GM12878 (cell line): Measurements from ENCODE around the gene MYO10. TPM values are rescaled to one million over a fixed set of nuclear protein-coding genes. Genes with fewer than 3 reads are reported as not detected.
"Not testable (repeated sequence)": the region's sequence is repeated elsewhere in the genome, so short reads cannot be mapped to it uniquely, and the experiment has no call there.

Source experiments
- ATAC-seq: fragments of 200-7000 bp; cut with Tn5 transposase; 3 replicates; pipeline ENCODE4 v1.9.1; 2020; ENCODE audit warnings: mild to moderate bottlenecking, moderate library complexity
- BruUV-seq: library from RNA; stranded (reverse); fragments of 400-500 nt; replicated peaks from 2 replicates; lab custom pipeline; 2021; lab: Mats Ljungman, UMichigan
- CTCF ChIA-PET: fragments of 300-600 bp; sonication (Branson Sonifier 250); formaldehyde crosslinking; extraction: SDS; loops from one replicate; lab custom pipeline; 2021; ENCODE audit warnings: inconsistent platforms; lab: Yijun Ruan, JAX
- POLR2A ChIA-PET: fragments of 350-600 bp; formaldehyde crosslinking; extraction: SDS; loops from one replicate; lab custom pipeline; 2021; ENCODE audit warnings: inconsistent platforms; lab: Charles Lee
- RAD21 ChIA-PET: fragments of 300-600 bp; sonication (Branson Sonifier 250); formaldehyde crosslinking; loops from one replicate; lab custom pipeline; 2023; ENCODE audit warnings: antibody characterized with exemption; ENCODE audit not compliant: unreplicated experiment; lab: Charles Lee
- SMC1A ChIA-PET: fragments of 300-600 bp; sonication (Branson Sonifier 250); formaldehyde crosslinking; loops from one replicate; lab custom pipeline; 2023; ENCODE audit not compliant: unreplicated experiment, uncharacterized antibody; lab: Charles Lee
- DNase-seq: peaks from one replicate; pipeline ENCODE4 v3.0.0-alpha.2; 2011; ENCODE audit warnings: low read depth, low spot score
- FAIRE-seq: peaks from 3 replicates; lab custom pipeline; 2011; peaks lifted over from hg19 to GRCh38; lab: Jason Lieb, UNC
- H2AFZ ChIP-seq: 2 replicates; pipeline ENCODE4 v1.6.0; 2011; ENCODE audit warnings: low read depth, low read length, control low read depth; ENCODE audit not compliant: control insufficient read depth
- H3K27ac ChIP-seq: 2 replicates; pipeline ENCODE4 v1.5.1; 2011; ENCODE audit warnings: control low read depth; ENCODE audit not compliant: control insufficient read depth, insufficient read depth
- H3K27me3 ChIP-seq, 2 experiments: replicated peaks in 1 of 2; 2 replicates each; pipeline versions ENCODE4 v1.6.0 to v1.6.1; 2011; ENCODE audit warnings: low read length in 1 of 2; ENCODE audit not compliant: control insufficient read depth in 2 of 2, insufficient read depth in 2 of 2
- H3K36me3 ChIP-seq, 2 experiments: 2 replicates each; pipeline ENCODE4 v1.5.1; 2011; ENCODE audit warnings: low read length in 1 of 2; ENCODE audit not compliant: control insufficient read depth in 2 of 2, insufficient read depth in 2 of 2
- H3K4me1 ChIP-seq: 2 replicates; pipeline ENCODE4 v1.6.1; 2011; ENCODE audit warnings: mild to moderate bottlenecking, low read length, moderate library complexity, mixed read lengths; ENCODE audit not compliant: control insufficient read depth, insufficient read depth
- H3K4me2 ChIP-seq: 2 replicates; pipeline ENCODE4 v1.6.0; 2011; ENCODE audit warnings: control low read depth; ENCODE audit not compliant: control insufficient read depth, insufficient read depth
- H3K4me3 ChIP-seq: fragments of 200-600 bp; sonication (generic); 2 replicates; pipeline ENCODE4 v1.5.1; 2016
- H3K79me2 ChIP-seq: 2 replicates; pipeline ENCODE4 v1.6.0; 2011; ENCODE audit warnings: low read length; ENCODE audit not compliant: control insufficient read depth, insufficient read depth
- H3K9ac ChIP-seq: 2 replicates; pipeline ENCODE4 v1.8.0; 2011; ENCODE audit warnings: low read length, control low read depth, mixed read lengths; ENCODE audit not compliant: control insufficient read depth, insufficient read depth
- H3K9me3 ChIP-seq: replicated peaks from 3 replicates; pipeline ENCODE4 v1.5.1; 2011; ENCODE audit warnings: mild to moderate bottlenecking, low read length; ENCODE audit not compliant: control insufficient read depth, insufficient read depth
- H4K20me1 ChIP-seq: 2 replicates; pipeline ENCODE4 v1.6.0; 2011; ENCODE audit not compliant: control insufficient read depth, insufficient read depth
- CHD1 ChIP-seq: IDR thresholded peaks from 2 replicates; pipeline ENCODE4 v1.6.1; 2012; ENCODE audit warnings: low read depth, low read length, improper control_type of control experiment
- EZH2 ChIP-seq: IDR thresholded peaks from 2 replicates; pipeline ENCODE4 v1.6.1; 2012; ENCODE audit warnings: low read depth, mild to moderate bottlenecking, control low read depth, inconsistent platforms, low read length, borderline replicate concordance; ENCODE audit not compliant: control insufficient read depth
- FOXM1 ChIP-seq: IDR thresholded peaks from 2 replicates; pipeline ENCODE4 v1.6.1; 2012; ENCODE audit warnings: low read depth, mild to moderate bottlenecking, inconsistent platforms, low read length, moderate library complexity
- IKZF2 ChIP-seq, 2 experiments: fragments of 450-650 bp; IDR thresholded peaks; 2 replicates each; pipeline ENCODE4 v1.6.1; 2017; ENCODE audit warnings: mild to moderate bottlenecking in 2 of 2, moderate library complexity in 2 of 2
- IRF4 ChIP-seq: IDR thresholded peaks from 2 replicates; pipeline ENCODE4 v1.6.1; 2011; ENCODE audit warnings: low read depth, low read length
- MTA3 ChIP-seq: IDR thresholded peaks from 2 replicates; pipeline ENCODE4 v1.6.1; 2012; ENCODE audit warnings: low read length, inconsistent platforms, borderline replicate concordance
- POLR2AphosphoS2 ChIP-seq: IDR thresholded peaks from 2 replicates; pipeline ENCODE4 v1.6.1; 2011; ENCODE audit warnings: low read depth, mild to moderate bottlenecking, low read length, improper control_type of control experiment, moderate library complexity
- RBBP5 ChIP-seq: fragments of 200-600 bp; sonication (generic); conservative IDR thresholded peaks from 2 replicates; pipeline ENCODE4 v1.6.1; 2016
- SMC3 ChIP-seq: IDR thresholded peaks from 2 replicates; pipeline ENCODE4 v1.6.1; 2011; ENCODE audit warnings: low read length, improper control_type of control experiment, borderline replicate concordance
- YBX1 ChIP-seq: fragments of 450-650 bp; IDR thresholded peaks from 2 replicates; pipeline ENCODE4 v1.6.1; 2016; ENCODE audit warnings: antibody characterized with exemption
- ZSCAN29 ChIP-seq: fragments of 450-650 bp; IDR thresholded peaks from 2 replicates; pipeline ENCODE4 v1.6.1; 2017; ENCODE audit warnings: mild to moderate bottlenecking, moderate library complexity
- WGBS: methylation state at CpG from one replicate; pipeline ENCODE4 v1.1.6; 2016; ENCODE audit warnings: low lambda C conversion rate; ENCODE audit not compliant: insufficient replicate concordance, insufficient coverage; ENCODE audit errors: missing lambda C conversion rate; 5-methylcytosine and 5-hydroxymethylcytosine counted together
- in situ Hi-C: fragments of 300-500 bp; cut with MboI; formaldehyde crosslinking; loops from 9 replicates; pipeline ENCODE4 v1.14.3; 2018; ENCODE audit warnings: mixed read lengths
- intact Hi-C: fragments of 100-400 bp; cut with micrococcal nuclease; formaldehyde crosslinking; loops from one replicate; pipeline ENCODE4 v1.14.2; 2022; ENCODE audit not compliant: unreplicated experiment
- polyA plus RNA-seq, 11 experiments: library from polyadenylated mRNA; depleted of rRNA in 4 of 11; unstranded in 6 of 11; stranded (reverse) in 5 of 11; fragments of >200 nt; fragmentation: Nextera tagmentation in 4 of 11; fragmentation: Illumina TruSeq in 1 of 11; extraction: Ambion mirVana in 4 of 11; extraction: Trizol in 1 of 11; gene quantifications; 1 replicate in 1 of 11; 2 replicates in 10 of 11; pipeline versions ENCODE4 v1.2.1 to v1.2.3, GENCODE V29; 2011 to 2016; ENCODE audit warnings: inconsistent platforms in 2 of 11, missing spikeins in 2 of 11, low read depth in 1 of 11
- total RNA-seq, 4 experiments: library from RNA; depleted of rRNA in 3 of 4; stranded (reverse); fragments of >200 nt in 3 of 4; fragmentation: Illumina TruSeq in 1 of 4; extraction: Trizol in 1 of 4; gene quantifications; 2 replicates each; pipeline versions ENCODE4 v1.2.1 to v1.2.3, GENCODE V29; 2013 to 2021
- TF ChIP-seq, protein P1 (sequence below): fragments of 450-650 bp; formaldehyde crosslinking; IDR thresholded peaks from 2 replicates; pipeline ENCODE4 v1.4.0; 2022; ENCODE audit warnings: mild to moderate bottlenecking, moderate library complexity

Gene MYO10
- total and polyA plus RNA-seq, 10 of the 15 experiments (the other 5 are each of a cell fraction or from before 2014, with no cell fraction given): 0.02 to 0.77 (median 0.17) TPM

DNA sequence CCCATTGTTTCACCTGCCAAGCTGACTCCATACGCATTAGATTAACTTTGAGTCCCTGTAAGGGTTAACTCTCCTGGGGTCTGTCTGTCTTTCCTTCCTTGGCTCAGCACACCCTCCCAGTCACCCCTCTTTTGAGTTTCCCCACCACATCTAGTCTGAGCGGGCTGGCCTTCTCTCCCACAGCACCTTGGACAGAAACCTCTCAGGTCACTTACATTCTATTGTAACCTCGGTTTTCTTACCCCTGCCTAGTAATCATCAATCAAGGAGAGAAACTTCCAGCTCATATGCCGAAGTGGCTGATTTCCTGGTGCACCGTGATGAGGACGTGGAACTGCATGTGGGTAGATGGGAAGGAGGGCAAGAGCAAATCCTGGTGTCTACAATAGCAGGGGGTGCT, 102.1 kb downstream of the MYO10 start:
- no peaks in the 10 kb centered on the region for H3K79me2 ChIP-seq
- H3K4me1 ChIP-seq: no peaks in the 10 kb centered on the region
- ChIA-PET POLR2A (no interaction called here), CTCF (no interaction called here), SMC1A (no interaction called here), RAD21 (no interaction called here)
- ATAC-seq: no peak; the same call in 1 of the 3 replicates
- FAIRE-seq: no peak
- no peak overlapping the region for H3K4me3 ChIP-seq
- no peak overlapping the region for H3K27ac ChIP-seq
- no TSS peak for BruUV-seq
- 28% methylated on average over 6 of the region's 6 CpGs for WGBS
- H3K4me2 ChIP-seq: no peak overlapping the region
- intact Hi-C loops: no loop called here
- H3K27me3 ChIP-seq: no peaks in the 10 kb centered on the region
- TF ChIP-seq POLR2AphosphoS2 (no peak), IRF4 (no peak), SMC3 (no peak), YBX1 (no peak), MTA3 (no peak), RBBP5 (no peak), CHD1 (no peak), EZH2 (no peak), ZSCAN29 (no peak), IKZF2 (IDR thresholded peaks at IDR 0.05) (no peak), FOXM1 (no peak)
- TF ChIP-seq, protein P1, sequence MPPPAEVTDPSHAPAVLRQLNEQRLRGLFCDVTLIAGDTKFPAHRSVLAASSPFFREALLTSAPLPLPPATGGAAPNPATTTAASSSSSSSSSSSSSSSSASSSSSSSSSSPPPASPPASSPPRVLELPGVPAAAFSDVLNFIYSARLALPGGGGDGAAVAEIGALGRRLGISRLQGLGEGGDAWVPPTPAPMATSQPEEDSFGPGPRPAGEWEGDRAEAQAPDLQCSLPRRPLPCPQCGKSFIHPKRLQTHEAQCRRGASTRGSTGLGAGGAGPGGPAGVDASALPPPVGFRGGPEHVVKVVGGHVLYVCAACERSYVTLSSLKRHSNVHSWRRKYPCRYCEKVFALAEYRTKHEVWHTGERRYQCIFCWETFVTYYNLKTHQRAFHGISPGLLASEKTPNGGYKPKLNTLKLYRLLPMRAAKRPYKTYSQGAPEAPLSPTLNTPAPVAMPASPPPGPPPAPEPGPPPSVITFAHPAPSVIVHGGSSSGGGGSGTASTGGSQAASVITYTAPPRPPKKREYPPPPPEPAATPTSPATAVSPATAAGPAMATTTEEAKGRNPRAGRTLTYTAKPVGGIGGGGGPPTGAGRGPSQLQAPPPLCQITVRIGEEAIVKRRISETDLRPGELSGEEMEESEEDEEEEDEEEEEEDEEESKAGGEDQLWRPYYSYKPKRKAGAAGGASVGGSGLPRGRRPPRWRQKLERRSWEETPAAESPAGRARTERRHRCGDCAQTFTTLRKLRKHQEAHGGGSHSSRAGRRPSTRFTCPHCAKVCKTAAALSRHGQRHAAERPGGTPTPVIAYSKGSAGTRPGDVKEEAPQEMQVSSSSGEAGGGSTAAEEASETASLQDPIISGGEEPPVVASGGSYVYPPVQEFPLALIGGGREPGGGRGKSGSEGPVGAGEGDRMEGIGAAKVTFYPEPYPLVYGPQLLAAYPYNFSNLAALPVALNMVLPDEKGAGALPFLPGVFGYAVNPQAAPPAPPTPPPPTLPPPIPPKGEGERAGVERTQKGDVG (CRISPR knock-in tag): no peak
- TF ChIP-seq, all 136 proteins: peak for 0
- Histone ChIP-seq H3K9ac (no peak overlapping the region), H3K9me3 (no peaks in the 10 kb centered on the region), H2AFZ (no peak overlapping the region), H4K20me1 (no peaks in the 10 kb centered on the region), H3K36me3 (no peaks in the 10 kb centered on the region)
- DNase-seq: no peak
- in situ Hi-C loops: no loop called here

DNA sequence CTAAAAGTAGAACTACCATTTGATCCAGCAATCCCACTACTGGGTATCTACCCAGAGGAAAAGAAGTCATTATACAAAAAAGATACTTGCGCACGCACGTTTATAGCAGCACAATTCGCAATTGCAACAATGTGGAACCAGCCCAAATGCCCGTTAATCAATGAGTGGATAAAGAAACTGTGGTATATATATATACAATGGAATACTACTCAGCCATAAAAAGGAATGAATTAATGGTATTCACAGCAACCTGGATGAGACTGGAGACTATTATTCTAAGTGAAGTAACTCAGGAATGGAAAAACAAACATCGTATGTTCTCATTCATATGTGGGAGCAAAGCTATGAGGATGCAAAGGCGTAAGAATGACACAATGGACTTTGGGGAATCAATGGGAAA, 104.8 kb downstream of the MYO10 start:
- H3K27ac ChIP-seq, BruUV-seq, RAD21 ChIA-PET, intact Hi-C loops, H3K9me3 ChIP-seq, H3K4me3 ChIP-seq, H3K27me3 ChIP-seq, H3K4me1 ChIP-seq, DNase-seq, CTCF ChIA-PET, H3K4me2 ChIP-seq, FAIRE-seq, ATAC-seq, POLR2A ChIA-PET, H4K20me1 ChIP-seq, in situ Hi-C loops, H3K36me3 ChIP-seq, H2AFZ ChIP-seq, H3K9ac ChIP-seq, H3K79me2 ChIP-seq: not testable (repeated sequence)
- SMC1A ChIA-PET: interaction anchor here (0.6 kb wide), 1 partner anchor 1082 kb away, joined by 3 read pairs; no protein-coding TSS in a partner anchor
- WGBS: 51% methylated on average over 7 of the region's 7 CpGs
